MM.1S (cell line): ENCODE results near the gene COL6A1.

Source experiments
- EZH2 ChIP-seq: fragments of 300-600 bp; sonication (generic); optimal IDR thresholded peaks from 2 replicates; pipeline ENCODE3; 2017; ENCODE audit warnings: low read depth, mild to moderate bottlenecking, antibody characterized with exemption, low read length, mixed read lengths
- EZH2phosphoT487 ChIP-seq: fragments of 300-600 bp; sonication (generic); IDR thresholded peaks from 2 replicates; pipeline ENCODE4 v1.6.1; 2018; ENCODE audit warnings: antibody characterized with exemption, low read length
- TF ChIP-seq, protein P1 (sequence below): fragments of 300-600 bp; sonication (generic); IDR thresholded peaks from 2 replicates; pipeline ENCODE4 v1.5.1; 2016; ENCODE audit warnings: antibody characterized with exemption, low read length, mixed read lengths

DNA sequence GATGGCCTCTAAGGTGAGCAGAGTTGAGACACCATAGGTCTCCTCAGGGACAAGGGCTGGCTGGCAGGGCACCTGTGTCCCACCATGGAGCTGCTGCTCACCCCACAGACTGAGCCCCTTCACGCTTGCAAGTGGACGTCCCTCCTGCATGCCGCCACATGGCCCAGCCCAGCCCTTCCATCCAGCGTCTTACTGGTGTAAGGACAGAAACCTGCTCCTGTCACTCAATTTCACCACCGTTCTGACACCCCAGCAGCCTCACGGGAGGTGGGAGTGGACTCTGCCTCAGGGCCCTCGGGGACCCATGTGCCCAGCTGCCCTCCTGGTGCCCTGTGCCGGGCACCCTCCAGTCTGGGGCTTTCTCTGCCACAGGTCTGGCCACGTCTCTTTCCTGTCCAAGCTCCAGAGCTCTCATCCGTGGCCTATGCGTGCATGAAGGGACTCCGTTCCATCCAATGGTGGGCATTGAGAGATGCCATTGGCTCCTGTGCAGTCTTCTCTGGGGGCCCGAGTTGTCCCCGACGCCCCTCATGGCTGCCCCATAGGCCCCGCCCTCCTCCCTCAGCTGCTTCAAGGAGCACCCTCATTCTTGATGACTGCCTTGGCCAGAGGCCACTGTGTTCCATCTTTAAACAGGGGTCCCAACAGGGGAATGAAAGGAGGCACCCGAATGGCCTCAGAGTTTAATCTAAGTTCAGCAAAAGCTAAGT, 42.6 kb upstream of the COL6A1 start:
- TF ChIP-seq, protein P1, sequence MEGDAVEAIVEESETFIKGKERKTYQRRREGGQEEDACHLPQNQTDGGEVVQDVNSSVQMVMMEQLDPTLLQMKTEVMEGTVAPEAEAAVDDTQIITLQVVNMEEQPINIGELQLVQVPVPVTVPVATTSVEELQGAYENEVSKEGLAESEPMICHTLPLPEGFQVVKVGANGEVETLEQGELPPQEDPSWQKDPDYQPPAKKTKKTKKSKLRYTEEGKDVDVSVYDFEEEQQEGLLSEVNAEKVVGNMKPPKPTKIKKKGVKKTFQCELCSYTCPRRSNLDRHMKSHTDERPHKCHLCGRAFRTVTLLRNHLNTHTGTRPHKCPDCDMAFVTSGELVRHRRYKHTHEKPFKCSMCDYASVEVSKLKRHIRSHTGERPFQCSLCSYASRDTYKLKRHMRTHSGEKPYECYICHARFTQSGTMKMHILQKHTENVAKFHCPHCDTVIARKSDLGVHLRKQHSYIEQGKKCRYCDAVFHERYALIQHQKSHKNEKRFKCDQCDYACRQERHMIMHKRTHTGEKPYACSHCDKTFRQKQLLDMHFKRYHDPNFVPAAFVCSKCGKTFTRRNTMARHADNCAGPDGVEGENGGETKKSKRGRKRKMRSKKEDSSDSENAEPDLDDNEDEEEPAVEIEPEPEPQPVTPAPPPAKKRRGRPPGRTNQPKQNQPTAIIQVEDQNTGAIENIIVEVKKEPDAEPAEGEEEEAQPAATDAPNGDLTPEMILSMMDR = no peak
- no peak for TF ChIP-seq EZH2
- no peak for TF ChIP-seq EZH2phosphoT487
